Vagina (tissue), 2 donors: Measurements from ENCODE around the gene APBB1IP. TPM values are rescaled to one million over a fixed set of nuclear protein-coding genes. Genes with fewer than 3 reads are reported as not detected.
"Not testable (repeated sequence)": the region's sequence is repeated elsewhere in the genome, so short reads cannot be mapped to it uniquely, and the experiment has no call there.

Experiments used
- DNase-seq, 2 donors: peaks; one replicate each; pipeline ENCODE4 v3.0.0-alpha.2; 2017; ENCODE audit errors: extremely low spot score in 2 of 2
- H3K27ac ChIP-seq: fragments of 200-600 bp; sonication (generic); one replicate; pipeline ENCODE4 v1.5.1; 2019
- H3K27me3 ChIP-seq: fragments of 200-600 bp; sonication (generic); one replicate; pipeline ENCODE4 v1.5.1; 2019
- H3K36me3 ChIP-seq, 2 donors: fragments of 200-600 bp; sonication (generic); one replicate each; pipeline ENCODE4 v1.5.1; 2017 to 2019
- H3K4me1 ChIP-seq: fragments of 200-600 bp; sonication (generic); one replicate; pipeline ENCODE4 v1.5.1; 2019
- H3K4me3 ChIP-seq, 2 donors: fragments of 200-600 bp; sonication (generic); 1 replicate in 1 of 2; 2 replicates in 1 of 2; pipeline ENCODE4 v1.5.1; 2016 to 2019
- H3K9me3 ChIP-seq: fragments of 200-600 bp; sonication (generic); one replicate; pipeline ENCODE4 v1.5.1; 2019
- POLR2A ChIP-seq, 2 donors: fragments of 450-650 bp; IDR thresholded peaks; one replicate each; pipeline ENCODE4 v1.6.1; 2017; ENCODE audit warnings: antibody characterized with exemption in 2 of 2, mild to moderate bottlenecking in 2 of 2, moderate library complexity in 2 of 2
- POLR2AphosphoS5 ChIP-seq, 2 donors: sonication (generic); formaldehyde crosslinking; IDR thresholded peaks; one replicate each; pipeline ENCODE4 v1.9.0; 2017; ENCODE audit warnings: antibody characterized with exemption in 2 of 2, mild to moderate bottlenecking in 2 of 2, low read depth in 1 of 2; ENCODE audit not compliant: insufficient read depth in 1 of 2
- intact Hi-C: fragments of 100-400 bp; cut with DNase I; formaldehyde crosslinking; loops from one replicate; pipeline ENCODE4 v1.15.1; 2023
- total RNA-seq: library from RNA; depleted of rRNA; stranded (reverse); fragments of >200 nt; gene quantifications from one replicate; pipeline ENCODE4 v1.2.3, GENCODE V29; 2016
- TF ChIP-seq, protein P1 (sequence below), 3 experiments: fragments of 450-650 bp in 2 of 3; fragments of 200-600 bp in 1 of 3; sonication (generic) in 1 of 3; IDR thresholded peaks; one replicate each; pipeline ENCODE4 v1.5.1; 2017 to 2019; ENCODE audit warnings: antibody characterized with exemption in 3 of 3, mild to moderate bottlenecking in 2 of 3, moderate library complexity in 2 of 3

APBB1IP gene
- total RNA-seq, 1 donor from 2014 or later = 7.4 TPM

DNA sequence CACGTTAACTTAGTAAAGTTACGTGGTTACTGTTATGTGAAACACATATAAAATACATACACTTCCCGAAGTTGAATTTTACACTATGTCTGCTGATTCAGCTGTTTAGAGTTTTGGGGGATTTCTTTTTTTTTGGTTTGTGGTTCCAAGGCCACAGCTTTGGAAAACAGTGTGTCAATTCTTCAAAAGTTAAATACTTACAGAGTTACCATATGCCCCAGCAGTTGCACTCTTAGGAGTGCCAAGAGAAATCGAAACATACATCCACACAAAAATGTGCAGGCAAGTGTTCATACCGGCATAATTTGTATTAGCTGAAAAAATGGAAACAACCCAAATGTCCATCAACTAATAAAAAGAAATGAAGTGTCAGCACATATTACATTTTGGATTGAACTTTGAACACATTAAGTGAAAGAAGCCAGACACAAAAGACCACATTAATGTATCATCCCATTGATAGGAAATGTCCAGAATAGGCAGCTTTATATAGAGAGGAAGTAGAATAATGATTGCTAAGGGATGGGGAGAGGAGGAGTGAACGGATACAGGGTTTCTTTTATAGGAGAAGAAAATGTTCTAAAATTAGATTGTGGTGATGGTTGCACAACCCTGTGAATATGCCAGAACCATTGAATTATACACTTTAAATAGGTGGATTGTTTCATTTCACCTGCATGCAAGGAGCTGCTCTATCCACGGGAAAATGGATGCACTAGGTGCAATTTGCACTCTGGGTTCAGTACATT lies 17.6 kb downstream of the APBB1IP start:
- Histone ChIP-seq H3K27me3 (no peaks in the 10 kb centered on the region), H3K4me3 (no peak overlapping the region), H3K27ac (no peak overlapping the region), H3K36me3 (no peaks in the 10 kb centered on the region), H3K4me1 (no peaks in the 10 kb centered on the region), H3K9me3 (no peaks in the 10 kb centered on the region)
- no peak for TF ChIP-seq POLR2AphosphoS5 (IDR thresholded peaks at IDR 0.05; ENCODE audit: insufficient read depth in 1 of 2, low read depth in 1 of 2)
- TF ChIP-seq POLR2A (IDR thresholded peaks at IDR 0.05) = no peak
- TF ChIP-seq, protein P1, sequence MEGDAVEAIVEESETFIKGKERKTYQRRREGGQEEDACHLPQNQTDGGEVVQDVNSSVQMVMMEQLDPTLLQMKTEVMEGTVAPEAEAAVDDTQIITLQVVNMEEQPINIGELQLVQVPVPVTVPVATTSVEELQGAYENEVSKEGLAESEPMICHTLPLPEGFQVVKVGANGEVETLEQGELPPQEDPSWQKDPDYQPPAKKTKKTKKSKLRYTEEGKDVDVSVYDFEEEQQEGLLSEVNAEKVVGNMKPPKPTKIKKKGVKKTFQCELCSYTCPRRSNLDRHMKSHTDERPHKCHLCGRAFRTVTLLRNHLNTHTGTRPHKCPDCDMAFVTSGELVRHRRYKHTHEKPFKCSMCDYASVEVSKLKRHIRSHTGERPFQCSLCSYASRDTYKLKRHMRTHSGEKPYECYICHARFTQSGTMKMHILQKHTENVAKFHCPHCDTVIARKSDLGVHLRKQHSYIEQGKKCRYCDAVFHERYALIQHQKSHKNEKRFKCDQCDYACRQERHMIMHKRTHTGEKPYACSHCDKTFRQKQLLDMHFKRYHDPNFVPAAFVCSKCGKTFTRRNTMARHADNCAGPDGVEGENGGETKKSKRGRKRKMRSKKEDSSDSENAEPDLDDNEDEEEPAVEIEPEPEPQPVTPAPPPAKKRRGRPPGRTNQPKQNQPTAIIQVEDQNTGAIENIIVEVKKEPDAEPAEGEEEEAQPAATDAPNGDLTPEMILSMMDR (IDR thresholded peaks at IDR 0.05) = no peak
- no peak for DNase-seq
- intact Hi-C loops = no loop called here

DNA sequence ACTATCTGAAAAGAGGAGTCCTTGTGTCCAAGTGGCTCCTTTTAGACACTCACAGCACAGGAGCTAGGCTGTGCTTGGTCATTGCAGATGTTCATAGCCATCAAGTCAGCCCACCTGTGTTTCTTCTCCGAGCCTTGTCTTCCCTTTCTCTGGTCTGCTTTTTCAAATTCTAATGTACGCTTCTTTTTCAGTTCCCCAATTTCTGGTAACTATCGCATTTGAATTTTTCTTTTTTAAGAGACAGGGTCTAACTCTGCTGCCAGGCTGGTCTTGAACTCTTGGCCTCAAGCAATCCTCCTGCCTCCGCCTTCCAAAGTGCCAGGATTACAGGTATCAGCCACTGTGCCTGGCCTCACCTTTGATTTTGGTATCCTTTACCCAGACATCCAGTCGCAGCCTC lies 18.9 kb downstream of the APBB1IP start:
- no peaks in the 10 kb centered on the region for H3K36me3 ChIP-seq
- no peaks in the 10 kb centered on the region for H3K4me1 ChIP-seq
- TF ChIP-seq, protein P1 (IDR thresholded peaks at IDR 0.05) = no peak
- TF ChIP-seq POLR2AphosphoS5 (IDR thresholded peaks at IDR 0.05; ENCODE audit: insufficient read depth in 1 of 2, low read depth in 1 of 2) (no peak), POLR2A (IDR thresholded peaks at IDR 0.05) (no peak)
- H3K27me3 ChIP-seq = no peaks in the 10 kb centered on the region
- H3K4me3 ChIP-seq = no peak overlapping the region
- DNase-seq = peak in 1 of 2 donors; percentile 49
- H3K9me3 ChIP-seq = no peaks in the 10 kb centered on the region
- H3K27ac ChIP-seq = no peak overlapping the region
- intact Hi-C loops = no loop called here

DNA sequence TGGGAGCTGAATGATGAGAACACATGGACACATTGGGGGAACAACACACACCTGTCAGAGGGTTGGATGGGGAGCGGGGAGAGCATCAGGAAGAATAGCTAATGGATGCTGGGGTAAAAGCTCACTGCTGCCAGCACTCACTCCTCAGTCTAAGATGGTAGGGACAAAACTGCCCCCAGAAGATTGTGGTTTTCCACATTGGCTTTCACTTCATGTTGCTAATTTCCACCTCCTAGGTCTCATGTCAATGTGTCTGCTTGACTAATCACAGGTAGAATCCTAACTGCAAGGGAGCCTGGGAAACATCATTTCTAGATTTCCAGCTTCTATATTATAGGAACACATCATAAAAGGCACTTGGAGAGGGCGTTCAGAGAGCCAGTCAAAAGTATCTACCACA lies 22.6 kb downstream of the APBB1IP start:
- no peaks in the 10 kb centered on the region for H3K36me3 ChIP-seq
- H3K9me3 ChIP-seq = no peaks in the 10 kb centered on the region
- H3K27ac ChIP-seq = no peak overlapping the region
- TF ChIP-seq POLR2A (IDR thresholded peaks at IDR 0.05) = no peak
- TF ChIP-seq, protein P1 (IDR thresholded peaks at IDR 0.05) = no peak
- TF ChIP-seq POLR2AphosphoS5 (IDR thresholded peaks at IDR 0.05; ENCODE audit: insufficient read depth in 1 of 2, low read depth in 1 of 2) = no peak
- DNase-seq = no peak
- no peak overlapping the region for H3K4me3 ChIP-seq
- H3K27me3 ChIP-seq = no peaks in the 10 kb centered on the region
- intact Hi-C loops = no loop called here
- no peaks in the 10 kb centered on the region for H3K4me1 ChIP-seq

DNA sequence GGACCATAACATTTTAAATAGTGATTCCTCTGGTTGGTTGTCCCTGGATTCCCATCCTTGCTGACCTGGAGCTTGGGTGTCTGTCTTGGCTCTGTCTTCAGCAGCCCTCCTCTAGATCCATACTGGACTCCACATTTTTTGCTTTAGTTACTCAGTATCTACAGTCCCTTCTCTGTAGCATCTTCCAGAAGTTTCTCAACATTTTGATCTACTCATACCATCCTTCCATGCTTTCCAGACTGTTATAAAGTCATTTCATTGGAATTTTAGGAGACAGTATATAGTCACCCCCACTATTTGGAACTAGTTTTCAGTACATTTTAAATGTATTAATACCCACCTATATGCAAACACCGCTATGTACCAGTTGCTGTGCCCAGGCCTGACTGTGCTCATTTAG lies 25.8 kb downstream of the APBB1IP start:
- Histone ChIP-seq H3K9me3 (no peaks in the 10 kb centered on the region), H3K27ac (no peak overlapping the region), H3K36me3 (no peaks in the 10 kb centered on the region), H3K4me1 (no peaks in the 10 kb centered on the region), H3K4me3 (no peak overlapping the region), H3K27me3 (no peaks in the 10 kb centered on the region)
- no peak for DNase-seq
- intact Hi-C loops = no loop called here
- no peak for TF ChIP-seq POLR2AphosphoS5 (IDR thresholded peaks at IDR 0.05; ENCODE audit: insufficient read depth in 1 of 2, low read depth in 1 of 2)
- TF ChIP-seq, protein P1 (IDR thresholded peaks at IDR 0.05) = no peak
- TF ChIP-seq POLR2A (IDR thresholded peaks at IDR 0.05) = no peak

DNA sequence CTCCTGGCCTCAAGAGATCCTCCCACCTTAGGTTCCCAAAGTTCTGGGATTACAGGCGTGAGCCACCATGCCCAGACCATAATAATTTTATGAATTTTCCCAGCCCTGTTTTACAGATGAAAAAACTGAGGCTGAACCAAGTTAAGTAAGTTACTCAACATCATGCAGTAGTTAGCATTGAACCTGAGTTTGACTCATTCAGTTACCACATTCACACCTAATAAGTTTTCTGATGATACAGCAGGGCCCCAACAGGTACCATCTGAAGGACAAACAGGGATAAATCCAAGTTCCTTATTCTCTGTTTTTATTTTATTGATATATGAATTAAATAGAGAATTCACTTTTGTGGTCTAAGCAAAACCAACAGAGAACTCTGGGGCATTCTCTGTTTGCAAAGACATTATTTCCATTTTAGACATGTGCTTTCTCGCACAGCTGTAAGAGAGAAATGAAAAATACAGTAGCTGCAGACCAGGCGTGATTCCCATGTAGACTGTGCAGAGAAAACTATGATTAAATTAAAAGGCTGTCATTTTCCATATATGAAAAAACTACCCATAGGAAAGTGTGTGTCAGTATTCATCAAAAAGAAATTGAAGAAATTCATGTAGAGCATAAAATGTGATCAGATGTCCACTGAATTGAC lies 26.6 kb downstream of the APBB1IP start:
- Histone ChIP-seq H3K27me3 (no peaks in the 10 kb centered on the region), H3K36me3 (no peaks in the 10 kb centered on the region), H3K4me3 (no peak overlapping the region), H3K9me3 (no peaks in the 10 kb centered on the region), H3K4me1 (no peaks in the 10 kb centered on the region), H3K27ac (no peak overlapping the region)
- intact Hi-C loops = no loop called here
- no peak for TF ChIP-seq POLR2AphosphoS5 (IDR thresholded peaks at IDR 0.05; ENCODE audit: insufficient read depth in 1 of 2, low read depth in 1 of 2)
- TF ChIP-seq POLR2A (IDR thresholded peaks at IDR 0.05) = no peak
- TF ChIP-seq, protein P1 (IDR thresholded peaks at IDR 0.05) = no peak
- DNase-seq = no peak

DNA sequence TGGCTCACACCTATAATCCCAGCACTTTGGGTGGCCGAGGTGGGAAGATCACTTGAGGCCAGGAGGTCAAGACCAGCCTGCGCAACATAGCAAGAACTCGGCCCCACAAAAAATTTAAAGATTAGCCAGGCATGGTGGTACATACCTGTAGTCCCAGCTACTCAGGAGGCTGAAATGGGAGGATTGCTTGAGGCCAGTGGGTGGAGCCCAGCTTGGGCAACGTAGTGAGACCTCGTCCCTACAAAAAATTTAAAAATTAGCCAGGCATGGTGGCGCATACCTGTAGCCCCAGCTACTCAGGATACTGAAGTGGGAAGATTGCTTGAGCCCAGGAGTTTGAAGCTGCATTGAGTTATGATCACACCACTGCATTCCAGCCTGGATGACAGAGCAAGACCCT lies 28.4 kb downstream of the APBB1IP start:
- H3K27me3 ChIP-seq, H3K9me3 ChIP-seq, DNase-seq, H3K27ac ChIP-seq, H3K4me3 ChIP-seq, H3K36me3 ChIP-seq, intact Hi-C loops, H3K4me1 ChIP-seq: not testable (repeated sequence)
